GM12801 (cell line): Measurements from ENCODE around the gene TJP3.

Experiments used
- CTCF ChIP-seq: IDR thresholded peaks from one replicate; pipeline ENCODE4 v1.5.1; 2011; ENCODE audit warnings: control low read depth; ENCODE audit not compliant: insufficient read length; ENCODE audit errors: extremely low read depth

Gene TJP3

GRCh38 chr19:3674784-3675543 is 33.2 kb upstream of the TJP3 start:
- no peak for TF ChIP-seq CTCF

GRCh38 chr19:3678188-3678587 is 30.0 kb upstream of the TJP3 start:
- no peak for TF ChIP-seq CTCF

GRCh38 chr19:3679138-3679537 is 29.0 kb upstream of the TJP3 start:
- no peak for TF ChIP-seq CTCF

GRCh38 chr19:3679581-3679980 is 28.6 kb upstream of the TJP3 start:
- TF ChIP-seq CTCF = no peak

GRCh38 chr19:3680939-3681338 is 27.2 kb upstream of the TJP3 start:
- no peak for TF ChIP-seq CTCF

- TF ChIP-seq CTCF = no peak
Observed at GRCh38 chr19:3682286-3682685, 25.9 kb upstream of the TJP3 start.

GRCh38 chr19:3682741-3683404 is 25.3 kb upstream of the TJP3 start:
- TF ChIP-seq CTCF = no peak
